ENCODE data around the gene JUNB. TPM values are rescaled to one million over a fixed set of nuclear protein-coding genes. Genes with fewer than 3 reads are reported as not detected.

The JUNB gene
- total and polyA plus RNA-seq, 2 of the 8 experiments (the other 6 are each of a cell fraction or from before 2014, with no cell fraction given), result 7.4 to 10.0 TPM

DNA sequence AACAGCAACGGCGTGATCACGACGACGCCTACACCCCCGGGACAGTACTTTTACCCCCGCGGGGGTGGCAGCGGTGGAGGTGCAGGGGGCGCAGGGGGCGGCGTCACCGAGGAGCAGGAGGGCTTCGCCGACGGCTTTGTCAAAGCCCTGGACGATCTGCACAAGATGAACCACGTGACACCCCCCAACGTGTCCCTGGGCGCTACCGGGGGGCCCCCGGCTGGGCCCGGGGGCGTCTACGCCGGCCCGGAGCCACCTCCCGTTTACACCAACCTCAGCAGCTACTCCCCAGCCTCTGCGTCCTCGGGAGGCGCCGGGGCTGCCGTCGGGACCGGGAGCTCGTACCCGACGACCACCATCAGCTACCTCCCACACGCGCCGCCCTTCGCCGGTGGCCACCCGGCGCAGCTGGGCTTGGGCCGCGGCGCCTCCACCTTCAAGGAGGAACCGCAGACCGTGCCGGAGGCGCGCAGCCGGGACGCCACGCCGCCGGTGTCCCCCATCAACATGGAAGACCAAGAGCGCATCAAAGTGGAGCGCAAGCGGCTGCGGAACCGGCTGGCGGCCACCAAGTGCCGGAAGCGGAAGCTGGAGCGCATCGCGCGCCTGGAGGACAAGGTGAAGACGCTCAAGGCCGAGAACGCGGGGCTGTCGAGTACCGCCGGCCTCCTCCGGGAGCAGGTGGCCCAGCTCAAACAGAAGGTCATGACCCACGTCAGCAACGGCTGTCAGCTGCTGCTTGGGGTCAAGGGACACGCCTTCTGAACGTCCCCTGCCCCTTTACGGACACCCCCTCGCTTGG lies 966 bp downstream of the JUNB start (continued):
- no peak for TF ChIP-seq ATF3 (IDR thresholded peaks at IDR 0.05; ENCODE audit: insufficient read depth, low read depth, low read length)
- peak; percentile 34; the same call in 1 of the 2 replicates for TF ChIP-seq SUZ12 (IDR thresholded peaks at IDR 0.05; ENCODE audit: low read length)
- TF ChIP-seq SAP30 (IDR thresholded peaks at IDR 0.05; ENCODE audit: insufficient read depth, insufficient replicate concordance, low read length), result peak; percentile 51
- TF ChIP-seq EZH2 (IDR thresholded peaks at IDR 0.05; ENCODE audit: low read depth, low read length, severe bottlenecking), result no peak
- TF ChIP-seq SIX5 (IDR thresholded peaks at IDR 0.05; ENCODE audit: low read depth, low read length), result no peak
- TF ChIP-seq TAF1 (IDR thresholded peaks at IDR 0.05; ENCODE audit: low read depth, low read length), result 0 out of 2 replicates have a peak, but pooled peaks have one; percentile 46
- no peak for TF ChIP-seq NRF1 (IDR thresholded peaks at IDR 0.05; ENCODE audit: low read depth, low read length)
- TF ChIP-seq KDM4A (IDR thresholded peaks at IDR 0.05; ENCODE audit: low read depth, low read length, severe bottlenecking), result peak; percentile 83
- no peak for TF ChIP-seq GTF2F1 (IDR thresholded peaks at IDR 0.05; ENCODE audit: borderline replicate concordance, low read depth, low read length)
- TF ChIP-seq SIN3A (conservative IDR thresholded peaks at IDR 0.05 in 1 of 2, IDR thresholded peaks at IDR 0.05 in 1 of 2; ENCODE audit: low read depth in 1 of 2, low read length in 2 of 2), result no peak
- 0 out of 2 replicates have a peak, but pooled peaks have one; percentile 51 for TF ChIP-seq TCF12 (IDR thresholded peaks at IDR 0.05; ENCODE audit: low read depth, low read length)
- TF ChIP-seq HDAC6 (IDR thresholded peaks at IDR 0.05; ENCODE audit: low read depth, low read length), result no peak
- TF ChIP-seq CREB1 (IDR thresholded peaks at IDR 0.05), result peak; percentile 56
- peak; percentile 36; the same call in 1 of the 2 replicates for TF ChIP-seq TBP (IDR thresholded peaks at IDR 0.05; ENCODE audit: low read depth, low read length)
- peak in 1 of 3 experiments; percentile 7; a peak in 1 of 4 replicates for TF ChIP-seq CTCF (IDR thresholded peaks at IDR 0.05; ENCODE audit: control extremely low read depth in 1 of 3, insufficient read depth in 1 of 3, low read depth in 1 of 3, low read length in 3 of 3)
- TF ChIP-seq JUN (IDR thresholded peaks at IDR 0.05; ENCODE audit: low read depth, low read length), result no peak
- TF ChIP-seq, protein P1, sequence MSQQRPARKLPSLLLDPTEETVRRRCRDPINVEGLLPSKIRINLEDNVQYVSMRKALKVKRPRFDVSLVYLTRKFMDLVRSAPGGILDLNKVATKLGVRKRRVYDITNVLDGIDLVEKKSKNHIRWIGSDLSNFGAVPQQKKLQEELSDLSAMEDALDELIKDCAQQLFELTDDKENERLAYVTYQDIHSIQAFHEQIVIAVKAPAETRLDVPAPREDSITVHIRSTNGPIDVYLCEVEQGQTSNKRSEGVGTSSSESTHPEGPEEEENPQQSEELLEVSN (IDR thresholded peaks at IDR 0.05), result peak; percentile 91
- 0 out of 2 replicates have a peak, but pooled peaks have one; percentile 22 for TF ChIP-seq PHF8 (conservative IDR thresholded peaks at IDR 0.05; ENCODE audit: low read depth, low read length)
- peak; percentile 20 for TF ChIP-seq NANOG (IDR thresholded peaks at IDR 0.05; ENCODE audit: insufficient read depth, low read depth, low read length, poor library complexity, severe bottlenecking)
